Mesothelial cell of epicardium (in vitro differentiated cells): ENCODE measurements around the gene MYBPC3. TPM values are rescaled to one million over a fixed set of nuclear protein-coding genes. Genes with fewer than 3 reads are reported as not detected.
"Not testable (repeated sequence)": the region's sequence is repeated elsewhere in the genome, so short reads cannot be mapped to it uniquely, and the experiment has no call there.

Experiments used
- DNase-seq, 2 experiments: peaks; one replicate each; pipeline ENCODE4 v3.0.0; 2021; ENCODE audit warnings: low spot score in 2 of 2; ENCODE audit not compliant: unreplicated experiment in 2 of 2
- H3K27ac Mint-ChIP-seq: 2 replicates; pipeline ENCODE4 v1.8.0; 2021; ENCODE audit warnings: mixed read lengths
- H3K27me3 Mint-ChIP-seq: 2 replicates; pipeline ENCODE4 v1.8.0; 2021; ENCODE audit warnings: low read depth, mixed read lengths
- H3K36me3 Mint-ChIP-seq: 2 replicates; pipeline ENCODE4 v1.8.0; 2021; ENCODE audit warnings: mixed read lengths
- H3K4me1 Mint-ChIP-seq: 2 replicates; pipeline ENCODE4 v1.8.0; 2021; ENCODE audit warnings: mixed read lengths
- H3K4me3 Mint-ChIP-seq: 2 replicates; pipeline ENCODE4 v1.8.0; 2021; ENCODE audit warnings: mild to moderate bottlenecking, moderate library complexity, mixed read lengths
- H3K9me3 Mint-ChIP-seq: 2 replicates; pipeline ENCODE4 v1.8.0; 2021; ENCODE audit warnings: mixed read lengths
- total RNA-seq: library from RNA; stranded (reverse); gene quantifications from 3 replicates; pipeline ENCODE4 v1.2.1, GENCODE V29; 2021
- TF ChIP-seq, protein P1 (sequence below): fragments of 200-600 bp; sonication (generic); IDR thresholded peaks from one replicate; pipeline ENCODE4 v1.5.0; 2021; ENCODE audit warnings: antibody characterized with exemption; ENCODE audit not compliant: unreplicated experiment

The MYBPC3 gene
- total RNA-seq, 1 donor from 2014 or later: not detected

DNA sequence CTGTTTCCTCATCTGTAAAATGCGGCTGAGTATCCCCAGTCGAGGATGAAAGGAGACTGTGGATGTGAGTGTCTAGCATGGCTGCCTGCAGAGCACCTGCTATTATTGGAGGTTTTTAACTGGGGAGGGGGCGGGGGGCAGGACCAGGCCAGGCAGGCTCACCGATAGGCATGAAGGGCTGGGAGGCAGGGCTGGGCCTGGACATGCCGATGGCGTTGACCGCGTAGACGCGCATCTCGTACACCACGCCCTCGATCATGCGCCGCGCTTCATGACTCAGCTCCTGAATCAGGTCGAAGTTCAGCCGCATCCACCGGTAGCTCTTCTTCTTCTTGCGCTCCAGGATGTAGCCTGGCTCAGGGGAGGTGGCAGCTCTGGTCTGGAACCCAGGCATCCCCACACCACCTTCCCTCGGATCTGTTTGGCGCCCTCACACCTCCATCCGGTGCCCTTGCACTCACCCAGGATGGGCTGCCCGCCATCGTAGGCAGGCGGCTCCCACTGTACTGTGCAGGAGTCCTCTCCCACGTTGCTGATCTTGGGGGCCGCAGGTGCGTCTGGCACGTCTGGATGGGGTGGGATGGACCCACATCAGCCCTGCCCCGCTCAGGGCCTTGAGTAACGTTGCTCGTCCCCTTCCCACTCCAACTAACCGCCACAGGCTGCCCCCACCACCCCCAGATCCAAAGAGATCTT lies 15.1 kb downstream of the MYBPC3 start:
- H3K4me3 Mint-ChIP-seq: no peak overlapping the region

GRCh38 chr11:47336595-47336994 lies 15.9 kb downstream of the MYBPC3 start:
- H3K27me3 Mint-ChIP-seq: no peaks in the 10 kb centered on the region
- no peaks in the 10 kb centered on the region for H3K4me1 Mint-ChIP-seq
- H3K9me3 Mint-ChIP-seq: no peaks in the 10 kb centered on the region
- H3K27ac Mint-ChIP-seq: no peak overlapping the region
- H3K36me3 Mint-ChIP-seq: no peaks in the 10 kb centered on the region
- TF ChIP-seq, protein P1, sequence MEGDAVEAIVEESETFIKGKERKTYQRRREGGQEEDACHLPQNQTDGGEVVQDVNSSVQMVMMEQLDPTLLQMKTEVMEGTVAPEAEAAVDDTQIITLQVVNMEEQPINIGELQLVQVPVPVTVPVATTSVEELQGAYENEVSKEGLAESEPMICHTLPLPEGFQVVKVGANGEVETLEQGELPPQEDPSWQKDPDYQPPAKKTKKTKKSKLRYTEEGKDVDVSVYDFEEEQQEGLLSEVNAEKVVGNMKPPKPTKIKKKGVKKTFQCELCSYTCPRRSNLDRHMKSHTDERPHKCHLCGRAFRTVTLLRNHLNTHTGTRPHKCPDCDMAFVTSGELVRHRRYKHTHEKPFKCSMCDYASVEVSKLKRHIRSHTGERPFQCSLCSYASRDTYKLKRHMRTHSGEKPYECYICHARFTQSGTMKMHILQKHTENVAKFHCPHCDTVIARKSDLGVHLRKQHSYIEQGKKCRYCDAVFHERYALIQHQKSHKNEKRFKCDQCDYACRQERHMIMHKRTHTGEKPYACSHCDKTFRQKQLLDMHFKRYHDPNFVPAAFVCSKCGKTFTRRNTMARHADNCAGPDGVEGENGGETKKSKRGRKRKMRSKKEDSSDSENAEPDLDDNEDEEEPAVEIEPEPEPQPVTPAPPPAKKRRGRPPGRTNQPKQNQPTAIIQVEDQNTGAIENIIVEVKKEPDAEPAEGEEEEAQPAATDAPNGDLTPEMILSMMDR: no peak
- H3K4me3 Mint-ChIP-seq: no peak overlapping the region
- no peak for DNase-seq

More for the DNA sequence above, 15.1 kb downstream of the MYBPC3 start:
- Mint-ChIP-seq H3K27me3 (no peaks in the 10 kb centered on the region), H3K36me3 (no peaks in the 10 kb centered on the region), H3K9me3 (no peaks in the 10 kb centered on the region), H3K4me1 (no peaks in the 10 kb centered on the region), H3K27ac (no peak overlapping the region)
- TF ChIP-seq, protein P1: no peak
- no peak for DNase-seq

GRCh38 chr11:47335733-47336132 lies 16.8 kb downstream of the MYBPC3 start:
- no peaks in the 10 kb centered on the region for H3K9me3 Mint-ChIP-seq
- H3K27ac Mint-ChIP-seq: no peak overlapping the region
- H3K4me3 Mint-ChIP-seq: no peak overlapping the region
- H3K36me3 Mint-ChIP-seq: peaks cover 2% of the 10 kb centered on the region
- no peaks in the 10 kb centered on the region for H3K4me1 Mint-ChIP-seq
- H3K27me3 Mint-ChIP-seq: no peaks in the 10 kb centered on the region
- TF ChIP-seq, protein P1: no peak
- DNase-seq: no peak

- H3K4me1 Mint-ChIP-seq, H3K9me3 Mint-ChIP-seq, H3K27me3 Mint-ChIP-seq, DNase-seq, H3K27ac Mint-ChIP-seq, H3K36me3 Mint-ChIP-seq, H3K4me3 Mint-ChIP-seq: not testable (repeated sequence)
Measured at GRCh38 chr11:47334699-47335411, 17.6 kb downstream of the MYBPC3 start.

- Mint-ChIP-seq H3K4me3 (no peak overlapping the region), H3K27me3 (no peaks in the 10 kb centered on the region), H3K9me3 (no peaks in the 10 kb centered on the region), H3K4me1 (no peaks in the 10 kb centered on the region), H3K27ac (no peak overlapping the region), H3K36me3 (peaks cover 5% of the 10 kb centered on the region)
- DNase-seq: no peak
- TF ChIP-seq, protein P1: no peak
Measured at GRCh38 chr11:47333886-47334443, 18.5 kb downstream of the MYBPC3 start.

GRCh38 chr11:47333526-47333845 lies 19.0 kb downstream of the MYBPC3 start:
- TF ChIP-seq, protein P1: no peak
- Mint-ChIP-seq H3K9me3 (no peaks in the 10 kb centered on the region), H3K27me3 (no peaks in the 10 kb centered on the region), H3K36me3 (peaks cover 10% of the 10 kb centered on the region), H3K4me1 (no peaks in the 10 kb centered on the region), H3K27ac (no peak overlapping the region), H3K4me3 (no peak overlapping the region)
- DNase-seq: no peak
